ENCODE measurements around the gene ARL17B. TPM values are rescaled to one million over a fixed set of nuclear protein-coding genes. Genes with fewer than 3 reads are reported as not detected.
"Not testable (repeated sequence)": the region's sequence is repeated elsewhere in the genome, so short reads cannot be mapped to it uniquely, and the experiment has no call there.

Gene ARL17B
- polyA plus RNA-seq, 1 donor = 9.6 TPM

DNA sequence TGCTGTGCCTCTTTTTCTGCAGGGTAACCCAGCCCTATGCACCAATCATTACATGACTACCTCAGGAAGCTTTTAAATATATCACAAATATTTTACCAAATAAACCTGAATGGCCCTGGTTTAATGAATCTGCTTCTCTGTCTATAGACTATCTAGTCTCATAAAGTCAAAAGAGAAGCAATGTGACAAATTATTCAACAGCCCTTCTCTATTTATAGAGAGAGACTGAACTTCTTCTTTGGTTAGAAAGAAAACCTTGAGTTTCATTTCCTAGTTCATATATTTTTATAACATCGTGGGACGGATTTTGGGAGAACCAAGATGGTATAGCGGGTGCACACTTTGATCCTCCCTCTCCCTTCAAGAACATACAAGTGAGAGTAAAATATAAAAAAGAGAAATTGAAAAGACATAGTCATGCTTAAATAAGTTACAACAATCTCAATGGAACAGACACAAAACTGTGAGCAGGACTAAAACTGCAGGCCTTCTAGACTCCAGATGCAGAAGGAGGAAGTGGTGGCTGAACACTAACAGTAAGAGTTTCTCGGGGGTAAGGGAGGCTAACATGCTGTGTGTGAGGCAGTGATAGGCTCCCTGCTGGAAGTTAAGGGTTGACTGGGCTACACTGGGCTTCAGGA is 70.5 kb downstream of the ARL17B start:
- not testable (repeated sequence) for DNase-seq (ENCODE audit: low read depth)

DNA sequence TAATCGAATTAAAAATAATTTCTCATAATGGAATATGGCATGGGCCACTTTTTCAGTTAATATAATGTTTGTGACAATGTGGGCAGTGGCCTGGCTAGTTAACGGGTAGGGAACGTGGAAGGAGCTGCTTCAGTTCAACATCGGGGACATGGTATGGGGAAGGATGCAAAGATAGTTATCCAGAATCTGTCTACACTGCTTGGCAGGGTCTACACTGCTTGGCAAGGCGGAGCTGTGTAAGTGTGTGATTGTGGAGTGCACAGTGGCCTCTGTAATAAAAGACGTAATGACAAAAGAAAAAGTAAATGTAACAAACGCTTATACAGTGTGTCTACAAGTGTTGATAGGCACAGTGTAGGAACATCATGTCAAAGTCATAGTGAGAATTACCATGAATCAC is 74.0 kb downstream of the ARL17B start:
- DNase-seq (ENCODE audit: low read depth) = not testable (repeated sequence)

GRCh38 chr17:46286764-46287221 is 74.8 kb downstream of the ARL17B start:
- peak; percentile 55 for DNase-seq (ENCODE audit: low read depth)

GRCh38 chr17:46285500-46285899 is 76.1 kb downstream of the ARL17B start:
- not testable (repeated sequence) for DNase-seq (ENCODE audit: low read depth)

GRCh38 chr17:46284467-46284866 is 77.1 kb downstream of the ARL17B start:
- not testable (repeated sequence) for DNase-seq (ENCODE audit: low read depth)

- not testable (repeated sequence) for DNase-seq (ENCODE audit: low read depth)
Measured at GRCh38 chr17:46282635-46283034, 78.9 kb downstream of the ARL17B start.

DNA sequence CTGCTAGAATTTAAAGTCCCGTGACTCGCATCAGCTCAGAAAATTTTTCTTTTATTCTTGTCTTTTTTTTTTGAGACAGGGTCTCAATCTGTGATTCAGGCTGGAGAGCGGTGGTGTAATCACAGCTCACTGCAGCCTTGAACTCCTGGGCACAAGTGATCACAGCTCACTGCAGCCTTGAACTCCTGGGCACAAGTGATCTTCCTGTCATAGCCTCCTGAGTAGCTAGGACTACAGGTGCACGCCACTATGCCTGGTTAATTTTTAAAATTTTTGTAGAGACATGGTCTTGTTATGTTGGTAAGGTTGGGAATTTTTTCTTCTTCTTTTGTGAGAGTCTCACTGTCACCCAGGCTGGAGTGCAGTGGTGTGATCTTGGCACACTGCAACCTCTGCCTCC is 80.2 kb downstream of the ARL17B start:
- not testable (repeated sequence) for DNase-seq (ENCODE audit: low read depth)

- DNase-seq (ENCODE audit: low read depth) = not testable (repeated sequence)
Measured at GRCh38 chr17:46276728-46277479, 84.7 kb downstream of the ARL17B start.

- no peak for DNase-seq (ENCODE audit: low read depth)
Measured at GRCh38 chr17:46274238-46274637, 87.3 kb downstream of the ARL17B start.

GRCh38 chr17:46273541-46274236 is 87.9 kb downstream of the ARL17B start:
- no peak for DNase-seq (ENCODE audit: low read depth)

GRCh38 chr17:46270032-46270431 is 91.5 kb downstream of the ARL17B start:
- DNase-seq (ENCODE audit: low read depth) = no peak

GRCh38 chr17:46266656-46267544 is 94.7 kb downstream of the ARL17B start:
- peak; percentile 74 for DNase-seq (ENCODE audit: low read depth)

DNA sequence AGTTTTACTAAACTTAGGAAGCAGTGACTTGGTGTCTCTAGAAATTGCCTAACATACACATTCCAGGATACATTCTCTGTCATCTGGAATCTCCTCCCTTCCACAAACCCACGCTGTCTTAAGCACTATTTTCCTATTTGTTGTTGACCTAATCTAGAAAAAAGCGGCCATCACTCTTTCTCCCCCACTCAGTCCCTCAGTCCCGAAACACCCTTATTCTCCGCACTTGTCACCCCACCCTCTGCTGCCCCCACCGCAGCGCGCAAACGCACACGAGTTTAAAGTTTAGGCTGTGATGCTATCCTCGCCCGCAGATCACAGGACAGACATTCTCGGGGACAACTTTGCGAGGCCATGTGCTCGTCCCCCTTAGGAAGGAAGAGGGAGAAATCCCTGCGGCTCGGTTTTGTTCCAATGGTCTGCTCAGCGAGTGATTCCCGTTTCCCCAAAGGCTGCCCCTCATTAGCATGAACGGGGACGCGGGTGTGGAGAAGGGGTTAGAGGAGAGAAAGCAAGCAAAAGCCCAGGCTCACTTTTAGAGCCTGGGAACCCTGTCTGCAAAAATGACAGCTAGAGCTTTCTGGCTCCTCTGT is 95.4 kb downstream of the ARL17B start:
- DNase-seq (ENCODE audit: low read depth) = not testable (repeated sequence)

DNA sequence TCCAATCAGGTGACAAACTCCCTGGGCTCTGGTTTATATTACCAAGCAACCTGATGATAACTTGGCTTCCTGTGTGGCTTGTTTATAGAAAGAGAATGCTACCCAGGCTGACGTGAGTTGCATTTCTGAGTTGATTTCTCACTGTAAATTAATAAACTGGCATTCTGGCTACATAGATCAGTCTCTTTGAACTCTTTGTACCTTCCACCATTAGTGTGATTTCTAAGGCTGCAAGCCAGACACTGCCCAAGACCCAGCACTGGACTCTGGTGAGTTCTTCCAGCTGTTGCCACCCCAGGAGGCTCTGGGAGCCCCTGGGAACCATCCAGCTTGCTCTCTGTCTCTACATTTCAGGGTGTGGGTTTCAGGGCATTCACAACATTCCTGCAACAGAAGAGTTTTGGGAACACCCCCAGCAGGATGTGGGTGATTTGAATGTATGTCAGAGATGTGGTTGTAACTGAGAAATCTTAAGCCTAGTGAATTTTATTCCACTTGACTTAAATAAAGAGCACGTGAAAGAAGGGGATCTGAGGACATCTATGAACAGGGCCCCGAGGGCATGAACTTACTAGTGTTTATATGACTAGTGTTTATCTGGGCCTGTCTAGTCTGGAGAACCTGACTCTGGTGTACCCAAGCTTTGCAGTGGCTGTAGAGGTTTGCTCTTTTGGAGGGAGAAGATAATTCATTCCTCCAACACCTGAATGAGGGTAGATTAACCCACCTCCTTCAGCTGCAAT is 96.9 kb downstream of the ARL17B start:
- no peak for DNase-seq (ENCODE audit: low read depth)

- no peak for DNase-seq (ENCODE audit: low read depth)
Measured at GRCh38 chr17:46262271-46262670, 99.3 kb downstream of the ARL17B start.

DNA sequence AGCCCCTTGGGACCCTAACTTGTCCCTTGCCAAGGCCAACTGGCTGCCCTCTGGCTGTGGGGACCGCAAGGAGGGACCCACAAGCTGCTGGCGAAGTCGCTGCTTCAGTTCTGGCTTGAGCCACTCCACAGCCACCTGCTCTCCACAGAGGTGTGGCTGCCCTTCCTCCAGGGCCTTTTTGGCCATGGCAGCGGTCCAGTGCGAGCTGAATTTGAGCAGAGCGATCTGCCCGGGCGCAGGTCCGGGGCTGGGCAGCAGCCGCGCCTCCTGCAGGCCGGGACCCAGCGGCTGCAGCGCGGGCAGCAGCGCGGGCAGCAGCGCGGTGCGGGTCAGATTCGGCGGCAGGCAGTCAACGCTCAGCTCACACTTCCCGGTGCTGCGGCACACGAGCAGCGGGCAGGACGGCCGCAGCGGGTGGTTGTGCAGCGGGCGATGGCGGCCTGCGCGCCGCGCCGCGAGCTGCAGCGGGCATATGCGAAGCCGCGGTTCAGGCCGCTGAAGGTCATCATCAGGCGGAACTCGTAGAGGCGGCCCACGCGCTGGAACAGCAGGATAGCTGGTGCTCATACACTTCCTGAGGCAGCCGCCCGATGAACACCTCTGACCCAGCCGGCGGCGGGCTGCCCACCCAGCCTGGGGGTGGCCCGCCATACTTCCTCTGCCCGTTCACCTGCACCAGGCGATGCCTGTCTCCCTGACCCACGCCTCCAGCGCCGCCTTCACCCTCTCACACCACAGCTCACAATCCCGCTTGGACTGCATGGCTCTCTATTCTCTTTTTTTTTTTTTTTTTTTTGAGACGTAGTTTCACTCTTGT is 101.5 kb downstream of the ARL17B start:
- not testable (repeated sequence) for DNase-seq (ENCODE audit: low read depth)

- not testable (repeated sequence) for DNase-seq (ENCODE audit: low read depth)
Measured at GRCh38 chr17:46256369-46256768, 105.2 kb downstream of the ARL17B start.

- not testable (repeated sequence) for DNase-seq (ENCODE audit: low read depth)
Measured at GRCh38 chr17:46254215-46254614, 107.4 kb downstream of the ARL17B start.

DNA sequence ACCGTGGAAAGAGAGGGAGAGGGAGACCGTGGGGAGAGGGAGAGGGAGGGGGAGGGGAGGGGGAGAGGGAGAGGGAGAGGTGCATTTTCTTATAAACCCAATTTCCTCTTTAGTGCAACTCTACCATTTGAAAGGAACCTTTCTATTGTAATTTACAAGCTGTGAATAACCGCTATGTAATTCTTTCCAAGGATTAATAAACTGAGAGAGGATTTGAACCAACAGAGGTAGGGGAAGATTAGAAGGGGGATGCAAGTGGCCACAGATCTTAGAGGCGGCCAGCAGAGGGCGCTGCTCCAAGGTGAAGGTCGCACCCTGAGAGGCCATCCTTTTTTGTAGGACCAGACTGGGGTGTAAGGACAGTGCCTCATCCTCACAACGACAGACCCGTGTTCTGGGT is 107.8 kb downstream of the ARL17B start:
- DNase-seq (ENCODE audit: low read depth) = not testable (repeated sequence)
